Calu3 (cell line): ENCODE results near the gene CRELD2. TPM values are rescaled to one million over a fixed set of nuclear protein-coding genes. Genes with fewer than 3 reads are reported as not detected.

ENCODE experiments used
- BruUV-seq: library from RNA; stranded (reverse); fragments of 400-500 nt; replicated peaks from 2 replicates; lab custom pipeline; 2021; lab: Mats Ljungman, UMichigan
- CTCF ChIA-PET: fragments of 300-600 bp; sonication (Branson Sonifier 250); formaldehyde crosslinking; loops from one replicate; lab custom pipeline; 2022; ENCODE audit warnings: antibody characterized with exemption; lab: Charles Lee
- DNase-seq: peaks from one replicate; pipeline ENCODE4 v3.0.0; 2022
- H3K27ac Mint-ChIP-seq: one replicate; pipeline ENCODE4 v1.8.0; 2022; ENCODE audit warnings: mixed read lengths; ENCODE audit not compliant: unreplicated experiment
- H3K27me3 Mint-ChIP-seq: one replicate; pipeline ENCODE4 v1.8.0; 2022; ENCODE audit warnings: mixed read lengths; ENCODE audit not compliant: unreplicated experiment
- H3K36me3 Mint-ChIP-seq: one replicate; pipeline ENCODE4 v1.8.0; 2022; ENCODE audit warnings: mild to moderate bottlenecking, moderate library complexity, mixed read lengths; ENCODE audit not compliant: insufficient read depth, unreplicated experiment
- H3K4me1 Mint-ChIP-seq: one replicate; pipeline ENCODE4 v1.8.0; 2022; ENCODE audit warnings: mild to moderate bottlenecking, low read depth, mixed read lengths; ENCODE audit not compliant: unreplicated experiment
- H3K4me3 Mint-ChIP-seq: one replicate; pipeline ENCODE4 v1.8.0; 2022; ENCODE audit warnings: mild to moderate bottlenecking, low read depth, moderate library complexity, mixed read lengths; ENCODE audit not compliant: unreplicated experiment
- H3K9me3 Mint-ChIP-seq: one replicate; pipeline ENCODE4 v1.8.0; 2022; ENCODE audit warnings: low read depth, mixed read lengths; ENCODE audit not compliant: unreplicated experiment
- intact Hi-C: fragments of 100-400 bp; cut with micrococcal nuclease; formaldehyde crosslinking; loops from one replicate; pipeline ENCODE4 v1.10.0; 2022; ENCODE audit not compliant: unreplicated experiment
- total RNA-seq: library from RNA; stranded (reverse); gene quantifications from 2 replicates; pipeline ENCODE4 v1.2.3, GENCODE V29; 2022
- TF ChIP-seq, protein P1 (sequence below): fragments of 200-600 bp; IDR thresholded peaks from one replicate; pipeline ENCODE4 v1.8.0; 2022; ENCODE audit warnings: antibody characterized with exemption; ENCODE audit not compliant: unreplicated experiment

Gene CRELD2
- total RNA-seq, 1 experiment from 2014 or later, result 64.6 TPM

DNA sequence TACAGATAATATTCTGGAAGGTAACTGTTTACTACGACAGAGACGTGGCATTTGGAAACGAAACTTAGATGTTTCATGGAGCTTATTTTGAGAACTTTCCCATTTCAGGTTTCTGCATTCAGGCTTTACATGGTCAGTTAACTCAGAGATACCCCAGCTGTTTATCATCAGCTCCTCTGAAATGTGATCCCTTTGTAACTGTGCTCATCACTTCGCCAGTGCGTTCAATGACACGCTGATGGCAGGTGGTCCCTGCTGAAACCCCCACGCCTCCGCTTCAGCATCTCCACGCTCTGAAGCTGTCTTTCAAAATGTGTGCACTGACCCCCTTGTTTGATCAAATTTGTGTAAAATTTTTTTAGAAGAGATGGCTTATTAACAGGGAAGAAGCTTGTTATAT, 30.7 kb upstream of the CRELD2 start:
- Mint-ChIP-seq H3K27ac (no peak overlapping the region), H3K36me3 (peaks cover 67% of the 10 kb centered on the region), H3K4me3 (no peak overlapping the region), H3K9me3 (peaks cover 3% of the 10 kb centered on the region), H3K4me1 (no peaks in the 10 kb centered on the region), H3K27me3 (no peaks in the 10 kb centered on the region)
- no peak for DNase-seq
- intact Hi-C loops, result no loop called here
- CTCF ChIA-PET, result interaction anchor here (0.6 kb wide), 1 partner anchor 45 kb away, joined by 3 read pairs; no protein-coding TSS in a partner anchor
- no TSS peak for BruUV-seq
- TF ChIP-seq, protein P1, sequence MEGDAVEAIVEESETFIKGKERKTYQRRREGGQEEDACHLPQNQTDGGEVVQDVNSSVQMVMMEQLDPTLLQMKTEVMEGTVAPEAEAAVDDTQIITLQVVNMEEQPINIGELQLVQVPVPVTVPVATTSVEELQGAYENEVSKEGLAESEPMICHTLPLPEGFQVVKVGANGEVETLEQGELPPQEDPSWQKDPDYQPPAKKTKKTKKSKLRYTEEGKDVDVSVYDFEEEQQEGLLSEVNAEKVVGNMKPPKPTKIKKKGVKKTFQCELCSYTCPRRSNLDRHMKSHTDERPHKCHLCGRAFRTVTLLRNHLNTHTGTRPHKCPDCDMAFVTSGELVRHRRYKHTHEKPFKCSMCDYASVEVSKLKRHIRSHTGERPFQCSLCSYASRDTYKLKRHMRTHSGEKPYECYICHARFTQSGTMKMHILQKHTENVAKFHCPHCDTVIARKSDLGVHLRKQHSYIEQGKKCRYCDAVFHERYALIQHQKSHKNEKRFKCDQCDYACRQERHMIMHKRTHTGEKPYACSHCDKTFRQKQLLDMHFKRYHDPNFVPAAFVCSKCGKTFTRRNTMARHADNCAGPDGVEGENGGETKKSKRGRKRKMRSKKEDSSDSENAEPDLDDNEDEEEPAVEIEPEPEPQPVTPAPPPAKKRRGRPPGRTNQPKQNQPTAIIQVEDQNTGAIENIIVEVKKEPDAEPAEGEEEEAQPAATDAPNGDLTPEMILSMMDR, result no peak

DNA sequence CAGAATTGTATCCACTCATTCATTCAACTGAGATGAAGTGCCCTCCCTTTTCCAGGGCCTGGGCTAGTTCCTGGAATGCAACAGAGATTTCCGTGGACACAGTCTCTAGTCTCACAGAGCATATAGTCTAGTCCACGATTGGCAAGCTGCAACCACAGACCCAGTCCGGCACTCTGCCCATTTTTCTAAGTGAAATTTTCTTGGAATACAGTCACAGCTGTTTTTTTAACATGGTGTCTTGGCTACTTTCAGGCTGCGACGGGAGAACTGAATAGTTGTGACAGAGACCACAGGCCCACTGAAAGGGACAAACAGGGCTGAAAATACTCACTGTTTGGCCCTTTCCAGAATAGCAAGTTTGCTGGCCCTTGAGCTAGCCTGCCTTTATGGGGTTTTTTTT, 29.4 kb upstream of the CRELD2 start:
- H3K36me3 Mint-ChIP-seq, result peaks cover 59% of the 10 kb centered on the region
- no peak overlapping the region for H3K27ac Mint-ChIP-seq
- intact Hi-C loops, result no loop called here
- H3K27me3 Mint-ChIP-seq, result no peaks in the 10 kb centered on the region
- peaks cover 3% of the 10 kb centered on the region for H3K9me3 Mint-ChIP-seq
- CTCF ChIA-PET, result interaction anchor here (0.7 to 1.3 kb wide), 2 partner anchors 33 to 328 kb away, joined by 3 to 4 read pairs; no protein-coding TSS in a partner anchor
- no peaks in the 10 kb centered on the region for H3K4me1 Mint-ChIP-seq
- H3K4me3 Mint-ChIP-seq, result no peak overlapping the region
- BruUV-seq, result no TSS peak
- TF ChIP-seq, protein P1, result no peak
- no peak for DNase-seq

DNA sequence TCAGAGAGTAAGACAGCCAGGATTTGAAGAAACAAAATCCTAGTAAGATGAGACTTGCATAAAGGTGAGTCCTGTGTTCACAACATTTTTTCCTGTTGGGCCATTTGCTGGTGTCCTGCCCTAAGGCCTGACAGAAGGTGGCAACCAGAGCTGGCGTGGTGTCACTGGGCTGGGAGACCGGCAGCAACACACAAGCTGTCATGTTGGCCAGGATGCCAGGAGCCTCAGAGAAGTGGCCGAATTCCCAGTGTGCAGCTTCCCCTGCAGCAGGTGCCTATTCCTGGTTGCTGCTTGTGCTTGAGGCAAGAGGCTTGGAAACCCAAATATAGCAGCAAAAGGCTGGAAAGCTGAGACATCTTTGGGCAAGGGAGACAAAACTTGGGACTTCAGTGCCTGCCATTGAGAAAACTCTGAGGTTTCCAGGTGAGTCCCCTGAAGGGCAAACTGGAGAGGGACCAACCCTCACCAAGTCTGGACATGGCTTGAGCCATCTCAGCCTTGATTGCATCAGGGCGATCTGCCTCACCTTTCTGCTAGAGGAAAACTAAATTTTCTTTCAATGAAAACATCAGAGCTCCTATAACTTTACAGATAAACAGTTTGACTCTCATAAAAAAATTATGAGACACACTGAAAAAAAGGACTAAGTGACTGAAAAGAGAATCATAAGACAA, 26.1 kb upstream of the CRELD2 start:
- intact Hi-C loops, result no loop called here
- no peak for DNase-seq
- Mint-ChIP-seq H3K9me3 (no peaks in the 10 kb centered on the region), H3K36me3 (peaks cover 62% of the 10 kb centered on the region), H3K4me3 (no peak overlapping the region), H3K4me1 (no peaks in the 10 kb centered on the region), H3K27me3 (no peaks in the 10 kb centered on the region), H3K27ac (no peak overlapping the region)
- TF ChIP-seq, protein P1, result no peak
- CTCF ChIA-PET, result interaction anchor here (0.6 to 0.7 kb wide), 2 partner anchors 8 to 470 kb away, joined by 5 read pairs; no protein-coding TSS in a partner anchor
- BruUV-seq, result no TSS peak

DNA sequence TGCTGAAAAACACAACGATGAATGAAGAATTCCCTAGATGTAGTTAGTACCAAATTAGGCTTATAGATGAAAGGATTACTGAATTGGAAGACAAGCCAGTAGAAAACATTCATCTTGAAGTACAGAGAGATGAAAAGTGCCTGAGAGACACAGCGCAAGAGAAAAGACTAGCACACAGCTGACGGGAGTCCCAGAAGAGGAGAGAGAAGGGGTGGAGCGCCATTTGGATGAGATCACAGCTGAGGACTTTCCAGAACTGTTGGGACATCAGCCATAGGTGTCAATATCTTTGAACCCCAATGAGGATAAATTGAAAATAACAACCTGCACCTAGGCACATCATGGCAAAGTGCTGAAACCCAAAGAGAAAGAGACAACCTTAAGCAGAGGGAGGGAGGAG, 25.4 kb upstream of the CRELD2 start:
- H3K9me3 Mint-ChIP-seq, result no peaks in the 10 kb centered on the region
- no TSS peak for BruUV-seq
- CTCF ChIA-PET, result no interaction called here

More for the DNA sequence above, 25.4 kb upstream of the CRELD2 start:
- intact Hi-C loops, result no loop called here
- DNase-seq, result no peak
- Mint-ChIP-seq H3K36me3 (peaks cover 59% of the 10 kb centered on the region), H3K27ac (no peak overlapping the region), H3K4me1 (no peaks in the 10 kb centered on the region), H3K27me3 (no peaks in the 10 kb centered on the region), H3K4me3 (no peak overlapping the region)
- TF ChIP-seq, protein P1, result no peak
